Activated CD4-positive, alpha-beta T cell treated with anti-CD3 and anti-CD28 coated beads, Interleukin-2, amount 50 U/mL, for 4 hours (primary cell): ENCODE measurements around the gene GPX5.
"Not testable (repeated sequence)": the region's sequence is repeated elsewhere in the genome, so short reads cannot be mapped to it uniquely, and the experiment has no call there.

Experiments used
- DNase-seq, 2 experiments: peaks; one replicate each; pipeline ENCODE4 v3.0.0-alpha.2; 2020

The GPX5 gene

DNA sequence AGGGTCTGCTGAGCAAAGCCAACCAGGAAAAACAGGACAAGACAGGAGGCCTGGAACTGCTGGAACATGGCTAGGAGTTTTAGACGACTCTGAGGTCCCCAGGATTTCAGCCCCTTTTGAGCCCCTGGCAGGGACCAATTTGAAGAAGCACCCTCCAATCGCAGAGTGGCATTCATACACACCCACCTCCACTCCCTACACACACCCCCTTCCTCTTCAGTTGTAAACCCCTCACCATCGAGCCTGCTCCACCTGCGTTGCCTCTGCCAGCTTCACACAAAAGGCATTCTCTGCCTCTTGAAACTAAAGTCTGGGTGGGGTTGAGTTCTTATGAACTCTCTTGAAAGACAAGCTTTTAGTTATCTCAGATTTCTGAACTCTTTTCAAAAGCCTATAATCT lies 10.0 kb upstream of the GPX5 start, which contains the start of gene GPX6:
GPX6 (minus strand) TSS at position 118 of the 400 bp plus-strand sequence; CDS start at position 68, 50 bp downstream.
- no peak for DNase-seq

GRCh38 chr6:28517964-28518363 lies 7.7 kb upstream of the GPX5 start:
- DNase-seq: no peak

DNA sequence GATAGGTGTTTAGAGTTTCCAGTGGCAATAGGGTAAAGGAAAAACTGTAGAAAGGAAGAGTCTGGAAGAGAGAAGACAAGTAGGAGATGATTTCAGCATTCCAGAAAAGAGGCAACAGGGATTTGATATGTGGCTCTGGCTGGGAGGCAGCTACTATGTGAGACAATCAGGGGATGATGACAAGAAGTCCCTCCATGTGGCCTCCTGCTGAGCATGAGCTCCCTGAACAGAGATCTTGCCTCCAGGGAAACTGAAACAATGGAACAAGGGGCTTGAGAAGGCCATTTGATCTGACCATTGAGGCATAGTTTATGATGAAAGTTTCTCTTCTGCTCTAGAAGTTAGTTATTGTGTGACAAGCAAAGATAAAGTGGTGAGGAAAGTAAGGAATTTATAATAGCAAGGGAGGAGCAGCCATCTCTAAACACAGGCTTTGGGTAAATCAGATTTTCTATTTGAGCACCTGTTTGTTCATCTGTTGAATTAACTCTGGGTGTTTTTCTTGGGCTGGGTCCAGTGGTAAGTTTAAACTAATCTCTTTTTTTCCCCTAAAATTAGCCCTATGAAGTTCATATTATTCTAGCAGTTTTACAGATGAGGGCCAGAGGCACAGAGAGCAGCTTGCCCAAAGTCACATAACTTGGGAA lies 3.0 kb upstream of the GPX5 start:
- no peak for DNase-seq

GRCh38 chr6:28523241-28523622 lies 2.4 kb upstream of the GPX5 start:
- DNase-seq: peak; percentile 13 to 17

DNA sequence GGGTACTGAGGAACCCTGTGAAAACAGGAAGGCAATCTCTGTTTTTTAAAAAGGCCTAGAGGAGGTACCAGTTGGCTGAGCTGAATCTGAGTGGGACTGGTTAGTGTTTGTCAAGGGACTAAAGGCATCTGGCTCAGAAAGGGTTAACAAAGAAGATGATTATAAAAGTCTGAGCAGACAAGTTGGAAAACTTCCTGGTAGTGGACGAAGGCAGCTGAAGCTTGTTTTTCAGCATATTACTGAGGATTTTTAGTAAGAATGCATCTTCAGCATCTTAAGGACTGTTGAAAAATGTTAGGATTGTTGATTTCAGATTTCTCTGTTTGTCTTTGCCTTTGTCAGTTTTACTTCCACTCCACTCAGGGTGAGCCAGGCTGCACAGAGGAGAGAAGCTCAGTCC lies 5.1 kb downstream of the GPX5 start:
- no peak for DNase-seq

- DNase-seq: no peak
Measured at GRCh38 chr6:28531479-28532128, 5.9 kb downstream of the GPX5 start.

- DNase-seq: no peak
Measured at GRCh38 chr6:28534306-28534705, 8.6 kb downstream of the GPX5 start.

DNA sequence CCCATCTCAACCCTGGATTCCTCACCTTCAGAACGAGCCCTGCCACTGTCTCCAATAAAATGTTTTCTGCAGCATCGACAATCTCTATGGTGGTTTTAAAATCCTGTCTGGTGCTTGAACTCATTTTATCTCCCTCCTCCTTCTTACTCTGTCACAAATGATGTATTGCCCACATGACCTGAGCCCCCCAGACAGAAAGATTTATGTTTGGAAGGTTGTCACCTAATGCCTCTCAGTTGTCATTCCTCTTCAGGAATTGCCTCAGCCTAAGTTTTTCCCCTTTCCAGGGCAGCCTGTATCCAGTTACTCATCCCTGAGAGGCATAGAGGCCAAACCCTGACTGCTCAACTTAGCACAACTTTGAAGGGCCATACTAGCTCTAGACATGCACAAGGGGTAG lies 9.2 kb downstream of the GPX5 start:
- DNase-seq: no peak

DNA sequence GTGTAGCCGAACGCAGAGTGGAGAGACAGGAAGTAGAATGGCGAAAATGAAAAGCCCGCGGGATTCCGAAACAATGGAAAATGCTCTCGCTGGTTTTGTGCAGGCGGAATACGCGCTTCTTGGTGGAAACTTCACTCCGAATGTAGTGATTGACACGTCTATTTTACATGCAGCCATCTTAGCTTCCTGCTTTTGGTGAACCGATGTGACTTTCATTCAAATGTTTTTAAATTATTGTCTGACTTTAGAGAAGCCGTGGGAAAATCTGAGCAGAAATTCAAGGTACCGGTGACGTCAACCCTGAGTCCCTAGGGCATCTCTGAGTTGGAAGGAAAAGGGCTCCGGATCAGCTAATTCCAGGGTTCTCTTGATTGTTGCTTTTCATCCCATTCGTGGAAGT lies 11.4 kb downstream of the GPX5 start:
- DNase-seq: no peak

DNA sequence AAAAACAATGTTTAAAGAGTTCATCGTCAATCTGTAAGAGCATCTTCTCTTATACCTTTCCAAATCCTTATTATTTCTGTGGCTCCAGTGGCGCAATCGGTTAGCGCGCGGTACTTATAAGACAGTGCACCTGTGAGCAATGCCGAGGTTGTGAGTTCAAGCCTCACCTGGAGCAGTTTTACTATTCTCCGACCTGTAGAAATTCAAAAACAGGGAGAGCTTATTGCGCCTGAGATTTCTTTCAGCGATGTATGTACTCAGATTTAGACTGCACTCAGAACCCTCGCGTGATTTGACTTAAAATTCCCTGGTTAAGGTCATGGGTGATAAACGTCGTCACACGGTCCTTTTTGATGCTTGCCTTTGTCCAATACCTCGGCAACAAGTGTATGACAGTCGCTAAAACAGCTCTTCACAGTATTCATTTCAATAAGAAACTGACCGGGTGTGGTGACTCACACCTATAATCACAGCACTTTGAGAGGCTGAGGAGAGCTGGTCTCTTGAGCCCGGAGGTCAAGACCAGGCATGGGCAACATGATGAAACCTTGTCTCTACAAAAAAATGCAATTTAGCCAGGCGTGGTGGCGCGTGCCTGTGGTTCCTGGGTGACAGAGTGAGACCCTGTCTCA lies 11.9 kb downstream of the GPX5 start:
- DNase-seq: peak in 1 of 2 experiments; percentile 21

GRCh38 chr6:28541996-28542395 lies 16.3 kb downstream of the GPX5 start:
- no peak for DNase-seq

GRCh38 chr6:28542440-28543296 lies 17.0 kb downstream of the GPX5 start:
- DNase-seq: peak; percentile 36 to 37

DNA sequence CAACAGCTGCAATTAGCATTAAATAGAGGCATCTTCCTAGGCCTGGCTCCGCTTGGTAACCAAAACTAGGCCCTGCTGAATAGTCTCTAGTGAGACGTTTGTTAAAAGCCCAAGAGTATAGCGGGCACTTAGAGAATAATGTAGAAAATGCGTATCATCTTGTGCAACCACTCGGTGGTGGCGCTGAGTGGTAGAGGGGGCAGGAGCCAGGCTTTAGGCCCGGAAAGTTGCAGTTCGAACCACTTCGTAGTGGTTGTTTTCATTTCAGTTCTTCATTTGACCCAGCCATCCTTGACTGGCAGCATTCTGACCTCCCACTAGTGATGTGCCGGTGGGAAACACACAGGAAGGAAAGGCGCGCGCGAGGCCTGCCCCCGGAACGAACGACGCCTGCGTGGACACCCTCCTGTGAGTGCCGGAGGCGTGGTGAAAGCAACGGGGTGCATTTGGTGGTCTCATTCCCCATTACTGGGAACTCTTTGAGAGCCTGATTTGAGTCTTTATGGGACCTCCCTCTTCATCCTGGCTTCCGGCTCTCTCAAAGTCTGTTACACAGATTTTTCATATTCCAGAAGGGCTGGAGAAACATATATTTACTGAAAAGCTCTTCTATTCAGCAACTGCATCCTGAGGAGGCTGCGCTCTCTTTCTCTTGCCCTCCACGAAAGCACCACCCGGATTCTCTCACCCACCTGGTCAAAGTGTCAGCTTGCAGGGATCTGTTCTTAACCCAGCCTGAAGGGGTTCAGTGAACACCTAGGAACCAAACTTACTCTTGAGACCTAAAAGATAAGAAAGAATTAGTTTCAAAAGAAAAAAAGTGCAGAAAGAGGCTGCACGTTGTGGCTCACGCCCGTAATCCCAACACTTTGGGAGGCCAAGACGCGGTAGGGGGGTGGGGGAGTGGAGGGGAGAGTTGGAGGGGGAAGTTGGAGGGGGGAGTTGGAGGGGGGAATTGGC lies 18.2 kb downstream of the GPX5 start:
- DNase-seq: no peak

DNA sequence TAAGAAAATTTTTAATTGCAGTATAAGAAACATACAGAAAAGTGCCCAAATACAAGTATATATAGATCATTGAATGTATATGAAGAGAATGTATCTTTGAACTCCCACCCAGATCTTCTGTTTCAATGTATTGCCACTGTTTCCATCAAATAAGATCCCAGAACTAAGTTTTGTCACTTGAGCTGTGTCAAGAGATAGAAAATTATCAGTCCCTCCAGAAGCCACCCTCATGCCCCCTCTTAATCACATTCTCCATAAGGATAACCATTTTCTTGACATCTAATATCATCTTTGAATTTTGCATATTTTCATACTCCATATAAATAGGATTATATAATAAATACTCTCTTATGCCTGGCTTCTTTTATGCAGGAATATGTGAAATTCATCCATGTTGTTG lies 20.3 kb downstream of the GPX5 start:
- DNase-seq: no peak

DNA sequence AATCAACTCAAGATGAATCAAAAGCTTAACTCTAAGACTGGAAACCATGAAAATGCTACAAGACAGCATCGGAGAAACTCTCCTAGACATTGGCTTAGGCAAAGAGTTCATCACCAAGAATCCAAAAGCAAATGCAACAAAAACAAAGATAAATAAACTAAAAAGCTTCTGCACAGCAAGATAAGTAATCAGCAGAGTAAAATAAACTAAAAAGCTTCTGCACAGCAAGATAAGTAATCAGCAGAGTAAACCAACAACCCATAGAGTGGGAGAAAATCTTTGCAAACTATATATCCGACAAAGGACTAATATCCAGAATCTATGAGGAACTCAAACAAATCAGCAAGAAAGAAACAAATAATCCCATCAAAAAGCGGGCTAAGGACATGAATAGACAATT lies 21.3 kb downstream of the GPX5 start:
- DNase-seq: not testable (repeated sequence)

GRCh38 chr6:28551891-28552666 lies 26.4 kb downstream of the GPX5 start:
- DNase-seq: no peak

DNA sequence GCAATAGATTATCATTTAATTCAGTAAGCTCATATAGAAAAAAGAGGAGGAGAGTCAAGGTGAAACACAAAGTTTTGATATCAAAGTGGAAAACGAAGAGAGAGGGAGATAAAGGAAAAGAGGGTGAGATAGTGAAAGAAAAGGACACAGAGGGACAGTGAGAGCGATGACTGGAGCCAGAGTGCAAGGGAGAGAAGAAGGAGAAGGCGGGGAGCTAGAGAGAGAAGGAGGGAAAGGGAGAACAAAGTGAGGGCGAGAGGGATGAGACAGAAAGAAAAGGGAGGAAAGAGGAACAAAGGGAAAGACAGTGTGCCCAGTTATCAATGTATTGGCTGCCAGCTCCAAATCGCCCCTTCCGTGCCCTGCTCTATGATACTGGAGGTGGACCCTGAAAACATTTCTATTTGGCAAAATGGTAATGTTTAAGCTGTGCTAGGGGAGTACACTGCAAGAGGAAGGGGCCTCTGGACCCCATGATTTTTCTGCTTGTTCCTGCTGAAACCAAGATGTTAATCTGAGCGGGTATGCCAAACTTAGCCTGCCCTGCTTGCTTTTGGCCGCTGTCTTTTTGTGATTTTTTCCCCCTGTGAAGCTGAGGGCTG lies 27.8 kb downstream of the GPX5 start:
- no peak for DNase-seq

- DNase-seq: no peak
Measured at GRCh38 chr6:28553986-28554881, 28.6 kb downstream of the GPX5 start.

DNA sequence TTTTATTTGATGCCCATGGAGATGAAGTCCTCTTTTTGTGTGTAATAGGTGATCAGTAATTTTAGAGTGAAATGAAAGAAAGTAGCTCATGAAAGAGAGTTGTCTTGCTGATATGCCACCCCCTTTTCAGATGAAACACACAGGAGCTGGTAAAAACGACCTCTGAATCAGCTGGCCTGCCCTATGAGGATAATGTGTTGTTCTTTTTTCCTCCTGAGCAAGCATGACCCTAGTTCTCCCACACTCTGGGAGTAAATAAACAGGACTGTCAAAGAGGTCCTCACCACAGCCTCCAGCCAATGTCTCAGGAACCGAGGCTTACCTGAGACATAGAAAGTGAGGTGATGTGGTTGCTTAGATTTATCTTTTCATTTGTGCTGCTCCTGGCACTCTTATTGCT lies 29.5 kb downstream of the GPX5 start:
- no peak for DNase-seq

DNA sequence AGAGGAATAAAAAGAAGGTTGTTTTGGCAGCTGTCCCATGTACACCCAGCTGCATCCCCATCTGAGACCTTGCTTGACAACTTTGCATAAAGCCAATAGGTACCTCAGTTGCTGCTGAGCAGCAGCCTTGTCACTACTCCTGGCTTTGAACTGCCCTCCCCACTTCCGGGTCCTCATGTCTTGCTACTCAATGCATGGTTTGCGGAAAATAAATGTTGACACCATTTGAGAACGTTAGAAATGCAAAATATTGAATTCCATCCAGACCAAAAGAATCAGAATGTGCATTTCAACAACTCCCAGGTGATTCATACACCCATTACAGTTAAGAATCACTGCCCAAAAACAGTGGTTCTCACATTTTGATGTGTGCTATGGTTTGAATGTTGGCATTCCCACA lies 32.9 kb downstream of the GPX5 start:
- DNase-seq: no peak
